ENCODE data around the gene CERKL.

Gene CERKL

DNA sequence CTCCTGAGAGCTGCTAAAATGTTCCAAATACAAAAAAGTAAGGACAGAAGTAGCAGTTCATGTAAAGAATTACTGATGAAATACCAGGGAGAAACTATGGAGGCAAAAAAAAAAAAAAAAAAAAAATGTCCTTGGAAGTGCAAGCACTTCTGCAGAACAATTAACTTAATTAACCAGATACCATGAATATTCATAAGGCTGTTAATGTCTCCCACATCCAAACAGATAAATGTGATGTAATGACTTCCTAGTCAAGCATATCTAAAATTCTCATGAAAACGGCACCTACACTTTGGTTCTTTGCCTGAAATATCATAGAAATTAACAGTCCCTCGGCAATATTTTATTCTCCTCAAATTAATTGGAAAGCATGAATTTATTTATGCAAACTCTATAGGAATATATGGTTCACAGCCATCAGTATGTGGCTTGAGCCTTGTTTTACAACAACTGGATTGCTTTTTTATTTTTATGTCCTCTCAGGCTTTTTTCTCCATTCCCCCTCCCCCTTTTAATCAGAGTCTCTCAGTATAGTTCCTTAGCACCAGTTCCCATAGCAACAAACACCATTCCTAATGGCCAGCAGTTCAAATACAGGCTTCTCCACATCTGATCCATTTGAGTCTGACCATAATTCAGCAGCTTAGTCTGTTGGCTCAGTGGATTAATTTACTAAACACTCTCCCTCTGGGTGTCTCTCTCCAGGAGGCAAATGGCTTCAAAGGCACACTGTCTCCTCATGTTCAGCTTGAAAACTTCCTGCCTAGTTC, 102.7 kb downstream of the CERKL start:
- TF ChIP-seq TAF1 (IDR thresholded peaks at IDR 0.05; ENCODE audit: borderline replicate concordance, insufficient read depth, low read length) (no peak), SIN3A (IDR thresholded peaks at IDR 0.05; ENCODE audit: borderline replicate concordance, insufficient read depth, low read length) (no peak), POLR2AphosphoS5 (IDR thresholded peaks at IDR 0.05; ENCODE audit: low read depth, low read length) (no peak), FOXP2 (optimal IDR thresholded peaks at IDR 0.05; ENCODE audit: borderline replicate concordance, extremely low read depth, extremely low read length, insufficient read depth) (no peak)
- TF ChIP-seq, protein P1, sequence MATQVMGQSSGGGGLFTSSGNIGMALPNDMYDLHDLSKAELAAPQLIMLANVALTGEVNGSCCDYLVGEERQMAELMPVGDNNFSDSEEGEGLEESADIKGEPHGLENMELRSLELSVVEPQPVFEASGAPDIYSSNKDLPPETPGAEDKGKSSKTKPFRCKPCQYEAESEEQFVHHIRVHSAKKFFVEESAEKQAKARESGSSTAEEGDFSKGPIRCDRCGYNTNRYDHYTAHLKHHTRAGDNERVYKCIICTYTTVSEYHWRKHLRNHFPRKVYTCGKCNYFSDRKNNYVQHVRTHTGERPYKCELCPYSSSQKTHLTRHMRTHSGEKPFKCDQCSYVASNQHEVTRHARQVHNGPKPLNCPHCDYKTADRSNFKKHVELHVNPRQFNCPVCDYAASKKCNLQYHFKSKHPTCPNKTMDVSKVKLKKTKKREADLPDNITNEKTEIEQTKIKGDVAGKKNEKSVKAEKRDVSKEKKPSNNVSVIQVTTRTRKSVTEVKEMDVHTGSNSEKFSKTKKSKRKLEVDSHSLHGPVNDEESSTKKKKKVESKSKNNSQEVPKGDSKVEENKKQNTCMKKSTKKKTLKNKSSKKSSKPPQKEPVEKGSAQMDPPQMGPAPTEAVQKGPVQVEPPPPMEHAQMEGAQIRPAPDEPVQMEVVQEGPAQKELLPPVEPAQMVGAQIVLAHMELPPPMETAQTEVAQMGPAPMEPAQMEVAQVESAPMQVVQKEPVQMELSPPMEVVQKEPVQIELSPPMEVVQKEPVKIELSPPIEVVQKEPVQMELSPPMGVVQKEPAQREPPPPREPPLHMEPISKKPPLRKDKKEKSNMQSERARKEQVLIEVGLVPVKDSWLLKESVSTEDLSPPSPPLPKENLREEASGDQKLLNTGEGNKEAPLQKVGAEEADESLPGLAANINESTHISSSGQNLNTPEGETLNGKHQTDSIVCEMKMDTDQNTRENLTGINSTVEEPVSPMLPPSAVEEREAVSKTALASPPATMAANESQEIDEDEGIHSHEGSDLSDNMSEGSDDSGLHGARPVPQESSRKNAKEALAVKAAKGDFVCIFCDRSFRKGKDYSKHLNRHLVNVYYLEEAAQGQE (IDR thresholded peaks at IDR 0.05; ENCODE audit: insufficient read depth in 1 of 2, low read depth in 2 of 2, low read length in 2 of 2), result no peak

DNA sequence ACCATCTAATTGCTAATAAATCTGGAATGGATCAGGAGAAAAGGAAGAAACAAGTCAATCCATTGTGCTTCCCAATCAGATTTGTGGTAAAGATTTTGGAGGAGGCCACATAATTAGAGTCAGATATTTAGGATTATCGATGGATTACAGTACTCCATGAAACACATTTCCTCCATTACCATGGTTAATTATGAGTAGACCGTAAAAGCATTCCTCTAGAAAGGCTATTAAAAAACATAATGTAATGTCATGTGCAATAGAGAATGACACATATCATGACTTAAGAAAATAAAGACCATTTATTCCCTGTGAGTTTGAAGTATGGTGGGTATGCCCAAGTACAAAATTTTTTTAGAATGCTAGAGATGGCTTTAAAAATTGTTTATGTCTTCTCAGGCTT, 103.7 kb downstream of the CERKL start:
- no peak for TF ChIP-seq FOXP2 (optimal IDR thresholded peaks at IDR 0.05; ENCODE audit: borderline replicate concordance, extremely low read depth, extremely low read length, insufficient read depth)
- TF ChIP-seq TAF1 (IDR thresholded peaks at IDR 0.05; ENCODE audit: borderline replicate concordance, insufficient read depth, low read length), result no peak
- TF ChIP-seq, protein P1 (IDR thresholded peaks at IDR 0.05; ENCODE audit: insufficient read depth in 1 of 2, low read depth in 2 of 2, low read length in 2 of 2), result no peak
- no peak for TF ChIP-seq POLR2AphosphoS5 (IDR thresholded peaks at IDR 0.05; ENCODE audit: low read depth, low read length)
- no peak for TF ChIP-seq SIN3A (IDR thresholded peaks at IDR 0.05; ENCODE audit: borderline replicate concordance, insufficient read depth, low read length)

DNA sequence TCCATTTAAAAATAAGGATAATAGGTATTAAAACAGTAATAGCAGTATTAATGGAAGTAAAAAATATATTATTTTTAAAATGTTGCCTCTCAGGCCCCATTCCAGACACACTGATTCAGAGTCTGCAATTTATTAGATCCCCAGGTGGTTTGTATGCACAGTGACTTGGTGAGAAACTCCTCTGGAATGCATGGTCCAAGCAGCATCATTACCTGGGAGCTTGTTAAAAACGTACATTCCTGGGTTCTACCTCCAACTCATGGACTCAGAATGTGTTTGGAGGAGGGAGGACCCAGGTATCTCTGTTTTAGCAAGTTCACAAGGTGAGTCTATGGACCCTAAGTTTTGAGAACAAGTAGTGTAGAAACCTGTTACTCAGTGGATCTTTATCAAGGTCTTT, 104.1 kb downstream of the CERKL start:
- TF ChIP-seq SIN3A (IDR thresholded peaks at IDR 0.05; ENCODE audit: borderline replicate concordance, insufficient read depth, low read length), result no peak
- no peak for TF ChIP-seq TAF1 (IDR thresholded peaks at IDR 0.05; ENCODE audit: borderline replicate concordance, insufficient read depth, low read length)
- no peak for TF ChIP-seq FOXP2 (optimal IDR thresholded peaks at IDR 0.05; ENCODE audit: borderline replicate concordance, extremely low read depth, extremely low read length, insufficient read depth)
- TF ChIP-seq, protein P1 (IDR thresholded peaks at IDR 0.05; ENCODE audit: insufficient read depth in 1 of 2, low read depth in 2 of 2, low read length in 2 of 2), result no peak
- TF ChIP-seq POLR2AphosphoS5 (IDR thresholded peaks at IDR 0.05; ENCODE audit: low read depth, low read length), result no peak

DNA sequence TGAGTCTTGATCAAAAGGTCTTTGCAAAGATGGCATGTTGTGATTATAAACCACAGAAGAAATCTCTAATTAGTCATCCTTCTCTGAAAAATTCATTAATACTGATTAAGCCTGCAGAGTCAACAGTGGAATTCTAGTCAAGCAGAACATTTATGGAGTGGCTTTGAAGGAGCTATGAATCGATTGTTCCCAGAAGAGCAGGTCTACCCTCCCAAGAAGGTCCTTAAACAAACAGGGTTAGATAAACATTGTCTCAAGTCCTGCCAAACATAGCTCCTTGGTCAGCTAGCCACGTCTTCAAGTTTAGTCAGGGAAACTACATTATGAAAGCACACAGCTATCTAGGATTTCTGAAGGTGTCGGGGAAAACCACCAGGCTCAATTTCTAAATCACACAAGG, 110.8 kb downstream of the CERKL start:
- TF ChIP-seq TAF1 (IDR thresholded peaks at IDR 0.05; ENCODE audit: borderline replicate concordance, insufficient read depth, low read length) (no peak), FOXP2 (optimal IDR thresholded peaks at IDR 0.05; ENCODE audit: borderline replicate concordance, extremely low read depth, extremely low read length, insufficient read depth) (no peak), POLR2AphosphoS5 (IDR thresholded peaks at IDR 0.05; ENCODE audit: low read depth, low read length) (no peak), SIN3A (IDR thresholded peaks at IDR 0.05; ENCODE audit: borderline replicate concordance, insufficient read depth, low read length) (no peak)
- TF ChIP-seq, protein P1 (IDR thresholded peaks at IDR 0.05; ENCODE audit: insufficient read depth in 1 of 2, low read depth in 2 of 2, low read length in 2 of 2), result no peak

Measured in PFSK-1 (cell line).